K562 (cell line): ENCODE measurements around the gene ATP6V0C. TPM values are rescaled to one million over a fixed set of nuclear protein-coding genes. Genes with fewer than 3 reads are reported as not detected.

ENCODE experiments used
- ATAC-seq: fragments of 200-7000 bp; cut with Tn5 transposase; 3 replicates; pipeline ENCODE4 v1.9.1; 2020; ENCODE audit warnings: moderate library complexity
- BruUV-seq: library from RNA; stranded (reverse); fragments of 400-500 nt; replicated peaks from 2 replicates; lab custom pipeline; 2021; lab: Mats Ljungman, UMichigan
- CTCF ChIA-PET: fragments of 300-600 bp; formaldehyde crosslinking; extraction: SDS; loops from one replicate; lab custom pipeline; 2021; ENCODE audit warnings: low intra/inter-chr PET ratio; lab: Yijun Ruan, JAX
- POLR2A ChIA-PET: fragments of 300-600, 350-650 bp; sonication (Branson Sonifier 250); formaldehyde crosslinking; extraction: SDS; loops from one replicate; lab custom pipeline; 2021; ENCODE audit warnings: antibody characterized with exemption, inconsistent platforms; lab: Yijun Ruan, JAX
- DNase-seq, 4 experiments: peaks; one replicate each; pipeline versions ENCODE4 v3.0.0 to v3.0.0-alpha.2; 2011 to 2018; ENCODE audit warnings: low spot score in 3 of 4, mixed read lengths in 3 of 4; ENCODE audit errors: extremely low read depth in 1 of 4
- FAIRE-seq: peaks from 2 replicates; lab custom pipeline; 2011; peaks lifted over from hg19 to GRCh38; lab: Jason Lieb, UNC
- H2AFZ ChIP-seq: 2 replicates; pipeline ENCODE4 v1.6.0; 2011; ENCODE audit warnings: low read depth, low read length, control low read depth, inconsistent platforms
- H3K27ac ChIP-seq: fragments of 200-600 bp; 3 replicates; pipeline ENCODE4 v1.8.0; 2011; ENCODE audit warnings: low read depth, mild to moderate bottlenecking, control low read depth, inconsistent platforms, low read length, moderate library complexity, mixed read lengths; ENCODE audit errors: extremely low read depth
- H3K27me3 ChIP-seq, 2 experiments: fragments of 300-600 bp in 1 of 2; 2 replicates in 1 of 2; 3 replicates in 1 of 2; pipeline versions ENCODE4 v1.6.0 to v1.8.0; 2011; ENCODE audit warnings: inconsistent platforms in 2 of 2, low read length in 2 of 2, mild to moderate bottlenecking in 1 of 2, mixed read lengths in 1 of 2, moderate library complexity in 1 of 2; ENCODE audit not compliant: control insufficient read depth in 2 of 2, insufficient read depth in 2 of 2
- H3K36me3 ChIP-seq: fragments of 300-600 bp; 3 replicates; pipeline ENCODE4 v1.8.0; 2011; ENCODE audit warnings: mild to moderate bottlenecking, low read length, inconsistent platforms; ENCODE audit not compliant: control insufficient read depth, insufficient read depth
- H3K4me1 ChIP-seq, 2 experiments: fragments of 200-600 bp in 1 of 2; replicated peaks in 1 of 2; 2 replicates in 1 of 2; 3 replicates in 1 of 2; pipeline versions ENCODE4 v1.5.1 to v1.8.0; 2011; ENCODE audit warnings: inconsistent platforms in 2 of 2, low read length in 2 of 2, mild to moderate bottlenecking in 1 of 2, mixed read lengths in 1 of 2, moderate library complexity in 1 of 2; ENCODE audit not compliant: control insufficient read depth in 2 of 2, insufficient read depth in 2 of 2
- H3K4me2 ChIP-seq: 2 replicates; pipeline ENCODE4 v1.6.1; 2011; ENCODE audit warnings: low read length, control low read depth, inconsistent platforms, mixed read lengths; ENCODE audit not compliant: insufficient read depth
- H3K4me3 ChIP-seq: fragments of 200-600 bp; sonication (generic), shearing (Covaris generic); 2 replicates; pipeline ENCODE4 v1.5.1; 2016; ENCODE audit warnings: control low read depth, inconsistent platforms
- H3K79me2 ChIP-seq: fragments of 200-600 bp; 3 replicates; pipeline ENCODE4 v1.8.0; 2011; ENCODE audit warnings: low read length, inconsistent platforms; ENCODE audit not compliant: control insufficient read depth, insufficient read depth
- H3K9ac ChIP-seq, 2 experiments: 2 replicates each; pipeline versions ENCODE4 v1.6.0 to v1.6.1; 2011; ENCODE audit warnings: low read depth in 2 of 2, low read length in 2 of 2, control low read depth in 1 of 2, inconsistent platforms in 1 of 2, mild to moderate bottlenecking in 1 of 2, mixed read lengths in 1 of 2; ENCODE audit not compliant: insufficient read depth in 1 of 2
- H3K9me1 ChIP-seq: one replicate; pipeline ENCODE4 v1.6.0; 2011; ENCODE audit warnings: inconsistent platforms, mild to moderate bottlenecking, low read length, moderate library complexity; ENCODE audit not compliant: control insufficient read depth, insufficient read depth
- H3K9me3 ChIP-seq: replicated peaks from 2 replicates; pipeline ENCODE4 v1.5.1; 2011; ENCODE audit warnings: low read depth, low read length, inconsistent platforms; ENCODE audit not compliant: control insufficient read depth, insufficient read depth
- H4K20me1 ChIP-seq: replicated peaks from 2 replicates; pipeline ENCODE4 v1.6.1; 2011; ENCODE audit warnings: low read length, inconsistent platforms, mixed read lengths; ENCODE audit not compliant: control insufficient read depth, insufficient read depth
- ARNT ChIP-seq, 2 experiments: fragments of 450-650 bp; IDR thresholded peaks; 2 replicates each; pipeline ENCODE4 v1.6.1; 2016; ENCODE audit warnings: mild to moderate bottlenecking in 1 of 2
- CBX8 ChIP-seq: fragments of 200-600 bp; sonication (generic); IDR thresholded peaks from 2 replicates; pipeline ENCODE4 v1.6.1; 2012; ENCODE audit warnings: borderline replicate concordance, mixed run types, low read depth, mild to moderate bottlenecking, moderate library complexity, mixed read lengths, low read length, control low read depth, inconsistent platforms; ENCODE audit not compliant: poor library complexity, severe bottlenecking; ENCODE audit errors: extremely low read depth
- KAT7 ChIP-seq: sonication (generic); formaldehyde crosslinking; IDR thresholded peaks from 2 replicates; pipeline ENCODE4 v1.8.0; 2022; ENCODE audit warnings: missing genetic modification reagents, mild to moderate bottlenecking, borderline replicate concordance
- KLF1 ChIP-seq: fragments of 450-650 bp; IDR thresholded peaks from 2 replicates; pipeline ENCODE4 v1.6.1; 2016; ENCODE audit warnings: missing genetic modification characterization, missing compliant biosample characterization
- MEIS2 ChIP-seq: fragments of 450-650 bp; IDR thresholded peaks from 2 replicates; pipeline ENCODE4 v1.6.1; 2014; ENCODE audit warnings: mild to moderate bottlenecking; ENCODE audit not compliant: partially characterized antibody
- POLR2G ChIP-seq: fragments of 200-400 bp; formaldehyde crosslinking; IDR thresholded peaks from 2 replicates; pipeline ENCODE4 v1.6.1; 2017; ENCODE audit warnings: low read depth, mild to moderate bottlenecking, antibody characterized with exemption, low read length, moderate library complexity
- RB1 ChIP-seq: fragments of 450-650 bp; IDR thresholded peaks from 2 replicates; pipeline ENCODE4 v1.6.1; 2017; ENCODE audit warnings: low read depth, mild to moderate bottlenecking
- ZBTB1 ChIP-seq: sonication (generic); formaldehyde crosslinking; IDR thresholded peaks from 2 replicates; pipeline ENCODE4 v1.8.1; 2023; ENCODE audit warnings: missing genetic modification reagents, low read depth, mild to moderate bottlenecking, borderline replicate concordance
- WGBS: fragments of 100-300 bp; shearing (Covaris generic); methylation state at CpG from one replicate; pipeline ENCODE4 v1.1.6; 2016; ENCODE audit warnings: low coverage, mixed read lengths; ENCODE audit not compliant: insufficient coverage; ENCODE audit errors: missing lambda C conversion rate; 5-methylcytosine and 5-hydroxymethylcytosine counted together
- in situ Hi-C: fragments of 300-500 bp; cut with MboI; formaldehyde crosslinking; loops from 4 replicates; pipeline ENCODE4 v1.15.0; 2018; ENCODE audit warnings: inconsistent platforms, mixed read lengths
- intact Hi-C: fragments of 100-400 bp; cut with micrococcal nuclease; formaldehyde crosslinking; loops from 2 replicates; pipeline ENCODE4 v1.14.2; 2022
- polyA plus RNA-seq, 8 experiments: library from polyadenylated mRNA; depleted of rRNA in 4 of 8; stranded (reverse) in 5 of 8; unstranded in 3 of 8; fragments of >200 nt; fragmentation: Nextera tagmentation in 2 of 8; fragmentation: Illumina TruSeq in 1 of 8; extraction: Ambion mirVana in 2 of 8; extraction: Trizol in 1 of 8; gene quantifications; 2 replicates each; pipeline versions ENCODE4 v1.2.1 to v1.2.3, GENCODE V29; 2011 to 2014; ENCODE audit warnings: inconsistent platforms in 1 of 8, missing spikeins in 1 of 8
- total RNA-seq, 7 experiments: library from RNA; depleted of rRNA in 6 of 7; stranded (reverse); fragments of >200 nt in 6 of 7; fragmentation: Illumina TruSeq in 2 of 7; extraction: Trizol in 2 of 7; gene quantifications; 2 replicates each; pipeline versions ENCODE4 v1.2.1 to v1.2.3, GENCODE V29; 2011 to 2021; ENCODE audit warnings: low replicate concordance in 1 of 7

Gene ATP6V0C
- total and polyA plus RNA-seq, 9 of the 15 experiments (the other 6 are each of a cell fraction or from before 2014, with no cell fraction given) = 2.9 to 228 (median 22.7) TPM

- Histone ChIP-seq H3K27ac (no peak overlapping the region), H3K9ac (peak overlapping the region in 1 of 2 experiments; percentile 49; a peak in 1 of 4 replicates), H3K4me2 (no peak overlapping the region), H2AFZ (no peak overlapping the region), H3K9me3 (no peaks in the 10 kb centered on the region), H3K4me3 (no peak overlapping the region), H3K9me1 (peaks cover 3% of the 10 kb centered on the region), H3K4me1 (peaks cover 7 to 63% of the 10 kb centered on the region in 2 experiments; a peak in 4 of 5 replicates), H4K20me1 (no peaks in the 10 kb centered on the region), H3K79me2 (no peaks in the 10 kb centered on the region), H3K36me3 (peaks cover 49% of the 10 kb centered on the region; the same call in 2 of the 3 replicates), H3K27me3 (no peaks in the 10 kb centered on the region)
- ChIA-PET POLR2A (interaction anchor here (0.5 to 3.8 kb wide), 3 partner anchors 10 to 230 kb away, joined by 3 to 45 read pairs (median 3); partner anchors contain the start of gene AMDHD2), CTCF (no interaction called here)
- intact Hi-C loops (no loop called here), in situ Hi-C loops (no loop called here)
- WGBS = 92% methylated on average over 9 of the region's 14 CpGs
- FAIRE-seq (no peak), DNase-seq (no peak), ATAC-seq (no peak)
- TSS peak; percentile 27 for BruUV-seq
- TF ChIP-seq RB1 (no peak), KLF1 (tag) (no peak), ZBTB1 (no peak), KAT7 (0 out of 2 replicates have a peak, but pooled peaks have one; percentile 16), ARNT (IDR thresholded peaks at IDR 0.05) (no peak), MEIS2 (no peak), POLR2G (peak; percentile 45), CBX8 (no peak)
These were observed 17.0 kb downstream of the ATP6V0C start for GRCh38 chr16:2530629-2531318.
